Ishikawa (cell line): ENCODE results near the gene ITIH2.

Experiments
- CEBPB ChIP-seq: IDR thresholded peaks from 2 replicates; pipeline ENCODE4 v1.6.1; 2012
- CREB1 ChIP-seq: IDR thresholded peaks from 2 replicates; pipeline ENCODE4 v1.6.1; 2012; ENCODE audit warnings: low read depth
- EGR1 ChIP-seq: IDR thresholded peaks from 2 replicates; pipeline ENCODE4 v1.6.1; 2012
- EP300 ChIP-seq: IDR thresholded peaks from 2 replicates; pipeline ENCODE4 v1.6.1; 2012; ENCODE audit warnings: borderline replicate concordance
- FOXM1 ChIP-seq: IDR thresholded peaks from 2 replicates; pipeline ENCODE4 v1.6.1; 2012; ENCODE audit warnings: low read depth, borderline replicate concordance
- NFIC ChIP-seq: IDR thresholded peaks from 2 replicates; pipeline ENCODE4 v1.6.1; 2012
- RAD21 ChIP-seq: IDR thresholded peaks from 2 replicates; pipeline ENCODE4 v1.6.1; 2012; ENCODE audit warnings: low read depth
- TAF1 ChIP-seq: IDR thresholded peaks from 2 replicates; pipeline ENCODE4 v1.6.1; 2012; ENCODE audit warnings: low read depth, mild to moderate bottlenecking
- TCF12 ChIP-seq: IDR thresholded peaks from 2 replicates; pipeline ENCODE4 v1.6.1; 2012; ENCODE audit warnings: low read depth
- TEAD4 ChIP-seq: IDR thresholded peaks from 2 replicates; pipeline ENCODE4 v1.6.1; 2012
- YY1 ChIP-seq: IDR thresholded peaks from 2 replicates; pipeline ENCODE4 v1.6.1; 2012; ENCODE audit warnings: low read depth
- ZBTB7A ChIP-seq: IDR thresholded peaks from 2 replicates; pipeline ENCODE4 v1.6.1; 2012; ENCODE audit warnings: low read depth
- TF ChIP-seq, protein P1 (sequence below): IDR thresholded peaks from 2 replicates; pipeline ENCODE4 v1.6.1; 2012
- TF ChIP-seq, protein P2 (sequence below): IDR thresholded peaks from 2 replicates; pipeline ENCODE4 v1.6.1; 2012; ENCODE audit warnings: low read depth, mild to moderate bottlenecking
- TF ChIP-seq, protein P3 (sequence below): IDR thresholded peaks from 2 replicates; pipeline ENCODE4 v1.6.1; 2012

Gene ITIH2

DNA sequence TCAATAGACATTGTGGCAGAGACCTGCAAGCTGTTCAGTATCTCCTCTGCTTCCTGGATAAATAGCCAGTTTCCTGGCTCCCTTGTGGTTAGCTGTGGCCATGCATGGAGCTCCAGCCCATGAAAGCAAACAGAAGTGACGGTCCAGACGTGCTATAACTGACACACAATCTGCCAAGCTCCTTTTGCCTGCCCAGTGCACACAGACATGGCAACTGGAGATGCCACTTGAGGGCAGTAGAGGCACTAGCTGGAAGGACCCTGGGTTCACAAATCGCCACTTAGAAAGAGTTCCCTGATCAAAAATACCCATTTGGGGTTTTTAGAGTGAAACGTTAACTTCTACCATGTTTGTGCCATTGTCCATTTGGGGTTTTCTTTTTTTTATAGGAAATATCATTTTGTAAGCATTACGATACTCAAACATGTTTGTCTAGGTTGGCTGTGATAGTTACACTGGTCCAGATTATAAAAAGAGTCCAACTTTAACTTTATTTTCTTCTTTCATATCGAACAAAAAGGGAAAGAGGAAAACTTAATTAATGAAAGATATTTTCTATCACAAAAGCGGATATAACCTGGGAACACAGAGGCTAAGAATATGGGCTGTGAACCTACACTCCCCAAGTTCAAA is 53.4 kb downstream of the ITIH2 start:
- TF ChIP-seq TEAD4 (no peak), RAD21 (peak; percentile 39; the same call in 1 of the 2 replicates), EGR1 (no peak)

- TF ChIP-seq FOXM1 (no peak), NFIC (no peak), TCF12 (no peak), CEBPB (no peak), EGR1 (no peak), TEAD4 (no peak), YY1 (no peak), RAD21 (no peak), TAF1 (no peak), ZBTB7A (no peak), EP300 (no peak), CREB1 (no peak)
- TF ChIP-seq, protein P1, sequence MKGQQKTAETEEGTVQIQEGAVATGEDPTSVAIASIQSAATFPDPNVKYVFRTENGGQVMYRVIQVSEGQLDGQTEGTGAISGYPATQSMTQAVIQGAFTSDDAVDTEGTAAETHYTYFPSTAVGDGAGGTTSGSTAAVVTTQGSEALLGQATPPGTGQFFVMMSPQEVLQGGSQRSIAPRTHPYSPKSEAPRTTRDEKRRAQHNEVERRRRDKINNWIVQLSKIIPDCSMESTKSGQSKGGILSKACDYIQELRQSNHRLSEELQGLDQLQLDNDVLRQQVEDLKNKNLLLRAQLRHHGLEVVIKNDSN = no peak
- TF ChIP-seq, protein P2, sequence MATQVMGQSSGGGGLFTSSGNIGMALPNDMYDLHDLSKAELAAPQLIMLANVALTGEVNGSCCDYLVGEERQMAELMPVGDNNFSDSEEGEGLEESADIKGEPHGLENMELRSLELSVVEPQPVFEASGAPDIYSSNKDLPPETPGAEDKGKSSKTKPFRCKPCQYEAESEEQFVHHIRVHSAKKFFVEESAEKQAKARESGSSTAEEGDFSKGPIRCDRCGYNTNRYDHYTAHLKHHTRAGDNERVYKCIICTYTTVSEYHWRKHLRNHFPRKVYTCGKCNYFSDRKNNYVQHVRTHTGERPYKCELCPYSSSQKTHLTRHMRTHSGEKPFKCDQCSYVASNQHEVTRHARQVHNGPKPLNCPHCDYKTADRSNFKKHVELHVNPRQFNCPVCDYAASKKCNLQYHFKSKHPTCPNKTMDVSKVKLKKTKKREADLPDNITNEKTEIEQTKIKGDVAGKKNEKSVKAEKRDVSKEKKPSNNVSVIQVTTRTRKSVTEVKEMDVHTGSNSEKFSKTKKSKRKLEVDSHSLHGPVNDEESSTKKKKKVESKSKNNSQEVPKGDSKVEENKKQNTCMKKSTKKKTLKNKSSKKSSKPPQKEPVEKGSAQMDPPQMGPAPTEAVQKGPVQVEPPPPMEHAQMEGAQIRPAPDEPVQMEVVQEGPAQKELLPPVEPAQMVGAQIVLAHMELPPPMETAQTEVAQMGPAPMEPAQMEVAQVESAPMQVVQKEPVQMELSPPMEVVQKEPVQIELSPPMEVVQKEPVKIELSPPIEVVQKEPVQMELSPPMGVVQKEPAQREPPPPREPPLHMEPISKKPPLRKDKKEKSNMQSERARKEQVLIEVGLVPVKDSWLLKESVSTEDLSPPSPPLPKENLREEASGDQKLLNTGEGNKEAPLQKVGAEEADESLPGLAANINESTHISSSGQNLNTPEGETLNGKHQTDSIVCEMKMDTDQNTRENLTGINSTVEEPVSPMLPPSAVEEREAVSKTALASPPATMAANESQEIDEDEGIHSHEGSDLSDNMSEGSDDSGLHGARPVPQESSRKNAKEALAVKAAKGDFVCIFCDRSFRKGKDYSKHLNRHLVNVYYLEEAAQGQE = no peak
- TF ChIP-seq, protein P3, sequence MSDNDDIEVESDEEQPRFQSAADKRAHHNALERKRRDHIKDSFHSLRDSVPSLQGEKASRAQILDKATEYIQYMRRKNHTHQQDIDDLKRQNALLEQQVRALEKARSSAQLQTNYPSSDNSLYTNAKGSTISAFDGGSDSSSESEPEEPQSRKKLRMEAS = no peak
Measured at GRCh38 chr10:7763929-7764328, 60.8 kb downstream of the ITIH2 start.

DNA sequence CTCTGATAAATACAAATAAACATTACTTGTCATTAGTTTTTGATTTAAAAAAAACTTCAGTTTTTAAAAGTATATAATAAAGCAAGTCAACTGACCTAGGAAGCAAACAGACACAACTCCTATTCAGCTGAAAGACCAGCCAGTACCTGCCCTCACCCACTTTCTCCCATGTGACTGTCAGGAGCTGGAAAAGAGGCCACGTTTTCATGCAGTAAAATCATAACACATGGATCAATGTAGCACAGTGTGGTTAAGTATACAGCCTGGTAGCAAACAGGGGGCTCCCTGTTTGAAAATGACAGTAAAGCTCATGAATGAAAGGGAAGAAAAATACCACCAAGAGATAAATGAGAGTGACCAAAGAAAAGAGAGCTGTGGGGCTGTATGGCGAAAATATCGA is 63.1 kb downstream of the ITIH2 start:
- TF ChIP-seq CREB1 (no peak), CEBPB (no peak), TAF1 (no peak), RAD21 (no peak), ZBTB7A (no peak), FOXM1 (no peak), YY1 (no peak), EP300 (no peak), EGR1 (no peak), NFIC (no peak), TEAD4 (no peak), TCF12 (no peak)
- TF ChIP-seq, protein P2 = no peak
- TF ChIP-seq, protein P3 = no peak
- TF ChIP-seq, protein P1 = no peak

DNA sequence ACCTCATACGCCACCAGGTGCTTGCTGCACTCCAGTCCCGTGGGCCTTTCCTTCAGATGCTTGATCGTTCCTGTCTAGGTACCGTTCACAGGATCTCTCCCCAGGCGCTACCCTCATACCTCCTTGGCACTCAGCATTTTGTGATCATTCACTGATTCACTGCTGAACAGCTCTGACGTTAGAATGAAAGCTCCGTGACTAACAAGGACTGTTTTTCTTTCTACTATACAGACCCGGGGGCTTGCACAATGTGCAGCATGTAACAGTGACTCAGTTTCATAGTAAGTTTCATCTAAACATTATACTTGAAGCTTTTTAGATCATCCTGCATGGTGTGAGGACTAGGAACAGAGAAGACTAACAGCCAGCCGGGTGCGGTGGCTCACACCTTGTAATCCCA is 64.1 kb downstream of the ITIH2 start:
- TF ChIP-seq EGR1 (no peak), FOXM1 (no peak), ZBTB7A (no peak), TCF12 (no peak), CREB1 (no peak), CEBPB (no peak), TEAD4 (no peak), TAF1 (no peak), EP300 (no peak), YY1 (no peak), RAD21 (no peak), NFIC (no peak)
- TF ChIP-seq, protein P3 = no peak
- TF ChIP-seq, protein P2 = no peak
- TF ChIP-seq, protein P1 = no peak
